Dendritic cell treated with granulocyte-macrophage colony-stimulating factor and Interleukin-4, amounts not matched to agents 40 ng/mL and 50 ng/mL, for 4 days (primary cell): ENCODE results near the gene DNAH1.

Experiments used
- H3K27ac Mint-ChIP-seq: one replicate; pipeline ENCODE4 v1.8.0; 2022; ENCODE audit warnings: mild to moderate bottlenecking, mixed read lengths
- H3K27me3 Mint-ChIP-seq: one replicate; pipeline ENCODE4 v1.8.0; 2022; ENCODE audit warnings: mild to moderate bottlenecking, mixed read lengths
- H3K36me3 Mint-ChIP-seq: one replicate; pipeline ENCODE4 v1.8.0; 2022; ENCODE audit warnings: low read depth, mixed read lengths
- H3K4me1 Mint-ChIP-seq: one replicate; pipeline ENCODE4 v1.8.0; 2022; ENCODE audit warnings: low read depth, mixed read lengths
- H3K4me3 Mint-ChIP-seq: one replicate; pipeline ENCODE4 v1.8.0; 2022; ENCODE audit warnings: mild to moderate bottlenecking, moderate library complexity, mixed read lengths
- H3K9me3 Mint-ChIP-seq: one replicate; pipeline ENCODE4 v1.8.0; 2022; ENCODE audit warnings: mixed read lengths
- intact Hi-C: fragments of 100-400 bp; cut with micrococcal nuclease; formaldehyde crosslinking; loops from one replicate; pipeline ENCODE4 v1.15.0; 2022

DNAH1 gene

GRCh38 chr3:52444860-52445793 lies 129.0 kb downstream of the DNAH1 start, which contains the start of gene SEMA3G:
Gene SEMA3G, minus strand, starts transcription at chr3:52445103. Its CDS starts 76 bp downstream, at chr3:52445027.
- Mint-ChIP-seq H3K4me3 (no peak within 1 kb of the TSS), H3K4me1 (peaks cover 31% of the 10 kb centered on the region), H3K27me3 (peaks cover 27% of the 10 kb centered on the region), H3K27ac (no peak within 1 kb of the TSS), H3K36me3 (no peaks in the 10 kb centered on the region), H3K9me3 (no peaks in the 10 kb centered on the region)
- intact Hi-C loops = no loop called here

- Mint-ChIP-seq H3K27me3 (peaks cover 27% of the 10 kb centered on the region), H3K27ac (no peak overlapping the region), H3K4me3 (no peak overlapping the region), H3K4me1 (peaks cover 32% of the 10 kb centered on the region), H3K36me3 (no peaks in the 10 kb centered on the region), H3K9me3 (no peaks in the 10 kb centered on the region)
- intact Hi-C loops = no loop called here
These were observed 129.9 kb downstream of the DNAH1 start for GRCh38 chr3:52446042-52446441.

- Mint-ChIP-seq H3K4me3 (no peak overlapping the region), H3K9me3 (no peaks in the 10 kb centered on the region), H3K4me1 (peaks cover 32% of the 10 kb centered on the region), H3K27ac (no peak overlapping the region), H3K36me3 (no peaks in the 10 kb centered on the region), H3K27me3 (peaks cover 29% of the 10 kb centered on the region)
- intact Hi-C loops = loop anchor here (1.0 kb wide), 1 partner anchor 19 kb away; no protein-coding TSS in a partner anchor
These were observed 130.8 kb downstream of the DNAH1 start for GRCh38 chr3:52446631-52447511.

GRCh38 chr3:52447512-52448355 lies 131.6 kb downstream of the DNAH1 start:
- Mint-ChIP-seq H3K4me1 (peaks cover 32% of the 10 kb centered on the region), H3K36me3 (no peaks in the 10 kb centered on the region), H3K9me3 (no peaks in the 10 kb centered on the region), H3K4me3 (no peak overlapping the region), H3K27me3 (peaks cover 26% of the 10 kb centered on the region), H3K27ac (no peak overlapping the region)
- intact Hi-C loops = loop anchor here (1.0 kb wide), 1 partner anchor 19 kb away; no protein-coding TSS in a partner anchor
